GM23248 (cell line): Measurements from ENCODE around the gene ERH. TPM values are rescaled to one million over a fixed set of nuclear protein-coding genes. Genes with fewer than 3 reads are reported as not detected.

Experiments
- DNase-seq: peaks from one replicate; pipeline ENCODE4 v3.0.0-alpha.2; 2015
- H2AFZ ChIP-seq: fragments of 200-600 bp; sonication (generic); 2 replicates; pipeline ENCODE4 v1.6.1; 2016; ENCODE audit warnings: antibody characterized with exemption
- H3F3A ChIP-seq: fragments of 200-600 bp; sonication (generic); 2 replicates; pipeline ENCODE4 v1.6.1; 2016; ENCODE audit warnings: mild to moderate bottlenecking, antibody characterized with exemption, mixed run types; ENCODE audit not compliant: insufficient read depth
- H3K27ac ChIP-seq: fragments of 200-600 bp; sonication (generic); 2 replicates; pipeline ENCODE4 v1.5.1; 2016; ENCODE audit warnings: mild to moderate bottlenecking
- H3K27me3 ChIP-seq: fragments of 200-600 bp; sonication (generic); replicated peaks from 2 replicates; pipeline ENCODE4 v1.6.1; 2016; ENCODE audit warnings: mild to moderate bottlenecking; ENCODE audit not compliant: insufficient read depth
- H3K36me3 ChIP-seq: fragments of 200-600 bp; sonication (generic); 2 replicates; pipeline ENCODE4 v1.6.1; 2016; ENCODE audit warnings: low read depth, mild to moderate bottlenecking
- H3K4me1 ChIP-seq: fragments of 200-600 bp; sonication (generic); 2 replicates; pipeline ENCODE4 v1.6.1; 2016; ENCODE audit warnings: mild to moderate bottlenecking; ENCODE audit not compliant: insufficient read depth
- H3K4me2 ChIP-seq: fragments of 200-600 bp; sonication (generic); one replicate; pipeline ENCODE4 v1.6.1; 2016; ENCODE audit warnings: mild to moderate bottlenecking; ENCODE audit not compliant: unreplicated experiment
- H3K4me3 ChIP-seq: fragments of 200-600 bp; sonication (generic); 2 replicates; pipeline ENCODE4 v1.5.1; 2016; ENCODE audit warnings: mild to moderate bottlenecking
- H3K79me2 ChIP-seq: fragments of 200-600 bp; sonication (generic); 2 replicates; pipeline ENCODE4 v1.6.1; 2016; ENCODE audit warnings: mild to moderate bottlenecking; ENCODE audit not compliant: insufficient read depth
- H3K9ac ChIP-seq: fragments of 200-600 bp; sonication (generic); 2 replicates; pipeline ENCODE4 v1.6.1; 2016; ENCODE audit warnings: mild to moderate bottlenecking
- H3K9me2 ChIP-seq: fragments of 200-600 bp; sonication (generic); 2 replicates; pipeline ENCODE4 v1.6.1; 2016; ENCODE audit warnings: mixed run types, mild to moderate bottlenecking, moderate library complexity; ENCODE audit not compliant: insufficient read depth
- H3K9me3 ChIP-seq: fragments of 200-600 bp; sonication (generic); one replicate; pipeline ENCODE4 v1.6.1; 2017; ENCODE audit warnings: low read depth
- H4K20me1 ChIP-seq: fragments of 200-600 bp; sonication (generic); 2 replicates; pipeline ENCODE4 v1.6.0; 2016; ENCODE audit not compliant: insufficient read depth
- EZH2 ChIP-seq: fragments of 200-600 bp; sonication (generic); IDR thresholded peaks from 2 replicates; pipeline ENCODE4 v1.6.1; 2018; ENCODE audit warnings: antibody characterized with exemption, mild to moderate bottlenecking; ENCODE audit not compliant: insufficient read depth, poor library complexity, severe bottlenecking
- EZH2phosphoT487 ChIP-seq: fragments of 200-600 bp; sonication (generic); IDR thresholded peaks from 2 replicates; pipeline ENCODE4 v1.6.1; 2018; ENCODE audit warnings: antibody characterized with exemption, moderate library complexity, mild to moderate bottlenecking, low read depth; ENCODE audit not compliant: insufficient read depth
- WGBS, 2 experiments: methylation state at CpG; one replicate each; pipeline ENCODE4 v1.1.6; 2015 to 2017; ENCODE audit warnings: low lambda C conversion rate in 2 of 2, low coverage in 1 of 2; ENCODE audit errors: missing lambda C conversion rate in 2 of 2; 5-methylcytosine and 5-hydroxymethylcytosine counted together
- in situ Hi-C: fragments of 300-500 bp; cut with MboI; formaldehyde crosslinking; loops from 2 replicates; pipeline ENCODE4 v1.15.0; 2020
- polyA plus RNA-seq: library from polyadenylated mRNA; unstranded; fragments of >200 nt; fragmentation: Nextera tagmentation; extraction: Ambion mirVana; gene quantifications from 2 replicates; pipeline ENCODE4 v1.2.1, GENCODE V29; 2016
- total RNA-seq: library from RNA; depleted of rRNA; stranded (reverse); fragments of >200 nt; shearing (Covaris generic); gene quantifications from 2 replicates; pipeline ENCODE4 v1.2.3, GENCODE V29; 2014

The ERH gene
- total and polyA plus RNA-seq, 2 experiments from 2014 or later = 70.4 to 136 TPM

DNA sequence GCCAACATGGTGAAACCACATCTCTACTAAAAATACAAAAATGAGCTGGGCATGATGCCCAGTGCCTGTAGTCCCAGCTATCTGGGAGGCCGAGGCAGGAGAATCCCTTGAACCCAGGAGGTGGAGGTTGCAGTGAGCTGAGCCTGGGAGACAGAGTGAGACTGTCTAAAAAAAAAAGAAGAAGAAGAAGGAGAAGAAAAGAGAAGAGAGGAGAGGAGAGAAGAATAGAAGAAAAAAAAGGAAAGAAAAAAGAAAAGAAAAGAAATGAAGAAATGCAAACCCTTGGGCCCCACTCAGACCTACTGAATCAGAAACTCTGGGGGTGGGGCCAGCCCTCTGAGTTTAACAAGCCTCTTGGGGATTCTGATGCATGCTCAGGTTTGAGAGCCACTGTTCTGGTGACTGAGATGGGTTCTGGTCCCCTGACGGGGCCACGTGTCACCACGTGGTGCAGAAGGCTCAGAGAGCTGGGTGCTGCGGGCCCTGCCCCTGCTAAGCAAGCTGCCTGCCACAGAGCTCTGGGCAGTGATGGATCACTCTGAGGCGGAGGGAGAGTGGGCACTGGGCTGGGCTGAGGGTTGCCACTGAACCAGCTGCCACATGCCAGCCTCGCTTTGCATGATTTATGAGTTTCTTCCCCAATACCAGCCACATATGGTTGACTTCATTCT, 37.5 kb downstream of the ERH start:
- TF ChIP-seq EZH2phosphoT487 = no peak
- no peak for TF ChIP-seq EZH2
- H3K4me2 ChIP-seq = no peak overlapping the region
- WGBS, 2 experiments = 50 to 60% methylated on average over 6 to 7 of the region's 7 CpGs
- no peak overlapping the region for H2AFZ ChIP-seq
- no peaks in the 10 kb centered on the region for H4K20me1 ChIP-seq
- peaks cover 8% of the 10 kb centered on the region for H3K4me1 ChIP-seq
- H3K9ac ChIP-seq = no peak overlapping the region
- H3K4me3 ChIP-seq = no peak overlapping the region
- no peaks in the 10 kb centered on the region for H3K79me2 ChIP-seq
- no peaks in the 10 kb centered on the region for H3K36me3 ChIP-seq
- no peaks in the 10 kb centered on the region for H3K9me3 ChIP-seq
- H3F3A ChIP-seq = 0 out of 2 replicates have a peak, but pooled peaks cover 1% of the 10 kb centered on the region
- H3K27ac ChIP-seq = no peak overlapping the region
- H3K27me3 ChIP-seq = no peaks in the 10 kb centered on the region
- peak; percentile 44 for DNase-seq
- in situ Hi-C loops = loop anchor here (10.0 kb wide), 1 partner anchor 106 kb away; no protein-coding TSS in a partner anchor
- H3K9me2 ChIP-seq = no peaks in the 10 kb centered on the region

DNA sequence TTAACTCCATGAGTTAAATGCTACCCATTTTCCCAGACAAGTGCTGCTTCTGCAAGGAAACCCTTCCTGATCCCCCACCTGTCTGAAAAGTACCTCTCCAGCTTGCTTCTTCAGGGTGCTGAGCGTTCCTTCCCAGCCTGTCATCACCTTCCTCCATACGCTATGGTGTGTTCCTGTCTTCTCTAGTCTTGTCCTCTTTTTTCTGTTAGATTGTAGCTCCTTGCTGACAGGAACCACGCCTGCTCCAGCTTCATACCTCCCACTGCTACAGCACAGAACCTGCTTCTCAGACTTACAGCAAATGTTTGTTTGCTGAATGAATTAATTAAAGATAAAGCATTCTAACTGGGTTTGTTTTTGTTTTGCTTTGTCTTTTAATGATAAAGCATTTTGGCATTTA, 39.1 kb downstream of the ERH start:
- in situ Hi-C loops = no loop called here
- no peak overlapping the region for H3K27ac ChIP-seq
- H3K27me3 ChIP-seq = no peaks in the 10 kb centered on the region
- no peak overlapping the region for H3K4me2 ChIP-seq
- no peak overlapping the region for H3K9ac ChIP-seq
- WGBS, 2 experiments = 91 to 94% methylated on average over 3 of the region's 3 CpGs
- H3K79me2 ChIP-seq = no peaks in the 10 kb centered on the region
- H4K20me1 ChIP-seq = no peaks in the 10 kb centered on the region
- no peaks in the 10 kb centered on the region for H3K9me3 ChIP-seq
- TF ChIP-seq EZH2phosphoT487 (no peak), EZH2 (no peak)
- no peak overlapping the region for H2AFZ ChIP-seq
- H3K4me3 ChIP-seq = no peak overlapping the region
- DNase-seq = no peak
- H3K4me1 ChIP-seq = peaks cover 12% of the 10 kb centered on the region
- 0 out of 2 replicates have a peak, but pooled peaks cover 4% of the 10 kb centered on the region for H3F3A ChIP-seq
- H3K36me3 ChIP-seq = no peaks in the 10 kb centered on the region
- H3K9me2 ChIP-seq = no peaks in the 10 kb centered on the region

DNA sequence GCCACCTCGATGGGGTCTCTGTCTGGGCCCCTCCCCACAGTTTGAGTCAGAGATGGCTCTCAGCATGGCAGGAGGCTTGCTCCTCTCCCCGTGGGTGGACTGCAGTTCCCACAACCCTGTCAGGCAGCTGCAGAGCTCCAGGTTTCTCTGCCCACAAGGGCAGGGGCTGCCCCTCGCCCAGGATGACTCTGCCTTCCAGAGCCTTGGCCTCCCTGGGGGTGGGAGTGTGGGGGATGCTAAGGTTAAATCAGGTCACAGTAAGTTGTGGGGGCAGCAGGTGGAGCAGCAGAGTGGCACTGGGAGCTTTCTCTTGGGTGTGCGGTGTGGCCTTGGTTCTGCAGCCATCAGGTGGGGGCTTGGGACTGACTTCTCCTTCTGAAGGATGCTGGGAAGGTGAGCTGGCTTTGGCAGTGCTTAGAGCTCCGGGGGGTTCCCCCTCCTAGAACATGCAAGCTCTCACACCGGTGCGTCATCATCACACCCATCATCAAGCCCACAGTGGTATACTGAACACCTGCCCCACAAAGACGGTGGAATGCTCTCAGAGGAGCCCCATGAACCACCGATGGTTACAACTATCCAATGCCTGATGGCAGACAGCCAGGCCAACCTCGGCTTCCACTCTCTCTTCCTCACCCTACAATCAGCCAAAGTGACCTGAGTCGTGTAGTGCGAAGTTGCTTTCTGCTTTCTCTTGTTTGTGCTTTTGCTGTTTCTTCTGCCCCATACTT, 39.7 kb downstream of the ERH start:
- Histone ChIP-seq H3K79me2 (no peaks in the 10 kb centered on the region), H3K9ac (no peak overlapping the region), H3K4me2 (no peak overlapping the region), H3K4me3 (no peak overlapping the region), H3F3A (0 out of 2 replicates have a peak, but pooled peaks cover 4% of the 10 kb centered on the region), H3K9me3 (no peaks in the 10 kb centered on the region), H3K27ac (no peak overlapping the region), H3K9me2 (no peaks in the 10 kb centered on the region), H3K4me1 (peaks cover 12% of the 10 kb centered on the region), H2AFZ (no peak overlapping the region), H4K20me1 (no peaks in the 10 kb centered on the region), H3K27me3 (no peaks in the 10 kb centered on the region), H3K36me3 (no peaks in the 10 kb centered on the region)
- no peak for TF ChIP-seq EZH2phosphoT487
- TF ChIP-seq EZH2 = no peak
- in situ Hi-C loops = no loop called here
- WGBS, 2 experiments = 70 to 75% methylated on average over 12 of the region's 12 CpGs
- no peak for DNase-seq

DNA sequence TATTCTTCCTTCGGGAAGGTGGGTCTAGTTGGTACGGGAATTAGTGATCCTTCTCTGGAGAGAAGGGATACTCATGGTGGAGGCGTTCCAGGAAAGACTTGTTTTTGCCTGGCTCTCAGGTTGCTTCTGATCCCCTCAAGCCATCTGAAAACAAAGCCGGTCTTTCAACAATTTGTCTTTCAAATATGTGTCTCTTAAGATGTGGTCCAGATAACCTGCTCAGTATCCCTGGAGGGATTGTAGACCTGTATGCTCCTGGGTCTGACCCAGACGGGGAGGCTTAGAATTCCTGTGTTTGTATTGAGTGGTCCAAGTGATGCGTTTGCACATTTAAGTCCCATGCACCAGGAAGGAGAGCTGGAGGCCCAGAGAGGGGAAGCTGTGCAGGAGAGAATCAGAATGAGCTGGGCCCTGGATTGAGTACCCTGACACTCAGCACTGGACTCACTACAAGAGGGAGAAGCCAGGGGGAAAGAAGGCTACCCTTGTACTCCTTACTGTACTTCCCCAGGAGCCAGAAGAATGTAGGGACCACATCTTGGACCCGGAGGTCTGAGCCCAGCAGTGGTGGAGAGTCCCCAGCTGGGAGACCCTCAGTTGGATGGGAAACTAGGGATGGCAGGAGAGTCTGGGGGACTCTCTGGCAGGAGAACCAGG, 40.4 kb downstream of the ERH start:
- no peaks in the 10 kb centered on the region for H3K36me3 ChIP-seq
- in situ Hi-C loops = no loop called here
- H3K27me3 ChIP-seq = no peaks in the 10 kb centered on the region
- no peak overlapping the region for H3K4me2 ChIP-seq
- H3K9me3 ChIP-seq = no peaks in the 10 kb centered on the region
- H3K9me2 ChIP-seq = no peaks in the 10 kb centered on the region
- H2AFZ ChIP-seq = no peak overlapping the region
- peaks cover 12% of the 10 kb centered on the region for H3K4me1 ChIP-seq
- no peak overlapping the region for H3K4me3 ChIP-seq
- no peaks in the 10 kb centered on the region for H3K79me2 ChIP-seq
- 81 to 87% methylated on average over 7 of the region's 7 CpGs for WGBS, 2 experiments
- H3K9ac ChIP-seq = no peak overlapping the region
- H3K27ac ChIP-seq = no peak overlapping the region
- DNase-seq = no peak
- H4K20me1 ChIP-seq = no peaks in the 10 kb centered on the region
- no peak for TF ChIP-seq EZH2
- no peak for TF ChIP-seq EZH2phosphoT487
- 0 out of 2 replicates have a peak, but pooled peaks cover 4% of the 10 kb centered on the region for H3F3A ChIP-seq
